Ishikawa (cell line): ENCODE results near the gene DOCK1.

Source experiments
- CREB1 ChIP-seq: IDR thresholded peaks from 2 replicates; pipeline ENCODE4 v1.6.1; 2012; ENCODE audit warnings: low read depth
- EP300 ChIP-seq: IDR thresholded peaks from 2 replicates; pipeline ENCODE4 v1.6.1; 2012; ENCODE audit warnings: borderline replicate concordance
- MAX ChIP-seq: IDR thresholded peaks from 2 replicates; pipeline ENCODE4 v1.6.1; 2012
- RAD21 ChIP-seq: IDR thresholded peaks from 2 replicates; pipeline ENCODE4 v1.6.1; 2012; ENCODE audit warnings: low read depth
- REST ChIP-seq: IDR thresholded peaks from 2 replicates; pipeline ENCODE4 v1.6.1; 2012; ENCODE audit warnings: low read depth, mild to moderate bottlenecking
- TAF1 ChIP-seq: IDR thresholded peaks from 2 replicates; pipeline ENCODE4 v1.6.1; 2012; ENCODE audit warnings: low read depth, mild to moderate bottlenecking
- TCF12 ChIP-seq: IDR thresholded peaks from 2 replicates; pipeline ENCODE4 v1.6.1; 2012; ENCODE audit warnings: low read depth
- TEAD4 ChIP-seq: IDR thresholded peaks from 2 replicates; pipeline ENCODE4 v1.6.1; 2012
- TF ChIP-seq, protein P1 (sequence below): IDR thresholded peaks from 2 replicates; pipeline ENCODE4 v1.6.1; 2012

- TF ChIP-seq MAX (no peak), TAF1 (no peak), CREB1 (no peak), TCF12 (no peak), REST (no peak), EP300 (no peak), RAD21 (no peak), TEAD4 (no peak)
- TF ChIP-seq, protein P1, sequence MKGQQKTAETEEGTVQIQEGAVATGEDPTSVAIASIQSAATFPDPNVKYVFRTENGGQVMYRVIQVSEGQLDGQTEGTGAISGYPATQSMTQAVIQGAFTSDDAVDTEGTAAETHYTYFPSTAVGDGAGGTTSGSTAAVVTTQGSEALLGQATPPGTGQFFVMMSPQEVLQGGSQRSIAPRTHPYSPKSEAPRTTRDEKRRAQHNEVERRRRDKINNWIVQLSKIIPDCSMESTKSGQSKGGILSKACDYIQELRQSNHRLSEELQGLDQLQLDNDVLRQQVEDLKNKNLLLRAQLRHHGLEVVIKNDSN: no peak
Measured at GRCh38 chr10:127474501-127474900, 569.3 kb downstream of the DOCK1 start.
